CD14-positive monocyte (primary cell): ENCODE results near the gene AFG3L2. TPM values are rescaled to one million over a fixed set of nuclear protein-coding genes. Genes with fewer than 3 reads are reported as not detected.

ENCODE experiments used
- DNase-seq, 3 donors: peaks; one replicate each; pipeline ENCODE4 v3.0.0-alpha.2; 2011 to 2022
- H2AFZ ChIP-seq: 2 replicates; pipeline ENCODE4 v1.6.0; 2012; ENCODE audit warnings: mild to moderate bottlenecking, low read depth, low read length, inconsistent platforms; ENCODE audit not compliant: insufficient read depth, poor library complexity, severe bottlenecking
- H3K27ac ChIP-seq, 2 donors: 1 replicate in 1 of 2; 2 replicates in 1 of 2; pipeline ENCODE4 v1.5.1; 2012 to 2013; ENCODE audit warnings: low read length in 2 of 2, control low read depth in 1 of 2, inconsistent platforms in 1 of 2, low read depth in 1 of 2, mild to moderate bottlenecking in 1 of 2
- H3K27me3 ChIP-seq, 2 donors: one replicate each; pipeline versions ENCODE4 v1.6.0 to v1.6.1; 2011 to 2013; ENCODE audit warnings: low read length in 2 of 2; ENCODE audit not compliant: control insufficient read depth in 2 of 2, insufficient read depth in 2 of 2
- H3K36me3 ChIP-seq, 2 donors: replicated peaks in 1 of 2; 1 replicate in 1 of 2; 2 replicates in 1 of 2; pipeline versions ENCODE4 v1.5.1 to v1.6.1; 2012 to 2013; ENCODE audit warnings: low read length in 2 of 2, control low read depth in 1 of 2, inconsistent platforms in 1 of 2, mild to moderate bottlenecking in 1 of 2; ENCODE audit not compliant: insufficient read depth in 2 of 2, control insufficient read depth in 1 of 2
- H3K4me1 ChIP-seq, 2 donors: 1 replicate in 1 of 2; 2 replicates in 1 of 2; pipeline versions ENCODE4 v1.5.1 to v1.6.1; 2012 to 2013; ENCODE audit warnings: low read length in 2 of 2, control low read depth in 1 of 2, inconsistent platforms in 1 of 2, mild to moderate bottlenecking in 1 of 2, moderate library complexity in 1 of 2; ENCODE audit not compliant: insufficient read depth in 2 of 2, control insufficient read depth in 1 of 2
- H3K4me2 ChIP-seq: replicated peaks from 2 replicates; pipeline ENCODE3; 2012; ENCODE audit warnings: low read length, moderate library complexity, mild to moderate bottlenecking; ENCODE audit not compliant: poor library complexity, severe bottlenecking; ENCODE audit errors: extremely low read depth
- H3K4me3 ChIP-seq, 3 experiments: fragments of 200-600 bp in 1 of 3; sonication (generic) in 1 of 3; replicated peaks in 1 of 3; 1 replicate in 2 of 3; 2 replicates in 1 of 3; pipeline ENCODE4 v1.5.1; 2011 to 2013; ENCODE audit warnings: low read length in 3 of 3, mild to moderate bottlenecking in 3 of 3, control low read depth in 2 of 3, low read depth in 2 of 3, inconsistent platforms in 1 of 3, moderate library complexity in 1 of 3
- H3K79me2 ChIP-seq: 2 replicates; pipeline ENCODE4 v1.6.0; 2012; ENCODE audit warnings: mild to moderate bottlenecking, control low read depth, inconsistent platforms, low read length, moderate library complexity; ENCODE audit not compliant: insufficient read depth
- H3K9ac ChIP-seq: 2 replicates; pipeline ENCODE4 v1.6.0; 2017; ENCODE audit warnings: low read length, mild to moderate bottlenecking; ENCODE audit not compliant: insufficient read depth, poor library complexity, severe bottlenecking
- H3K9me3 ChIP-seq, 2 donors: replicated peaks in 1 of 2; 1 replicate in 1 of 2; 2 replicates in 1 of 2; pipeline versions ENCODE4 v1.5.1 to v1.6.1; 2012 to 2013; ENCODE audit warnings: low read length in 2 of 2, control low read depth in 1 of 2; ENCODE audit not compliant: control insufficient read depth in 1 of 2, insufficient read depth in 1 of 2
- H4K20me1 ChIP-seq: 2 replicates; pipeline ENCODE4 v1.6.0; 2012; ENCODE audit warnings: mild to moderate bottlenecking, low read length, control low read depth, moderate library complexity; ENCODE audit not compliant: insufficient read depth
- H3K27ac Mint-ChIP-seq, 7 donors: one replicate each; pipeline ENCODE4 v1.8.0; 2020; ENCODE audit warnings: mild to moderate bottlenecking in 7 of 7, mixed read lengths in 7 of 7, moderate library complexity in 6 of 7, inconsistent platforms in 2 of 7
- H3K27me3 Mint-ChIP-seq, 3 donors: one replicate each; pipeline ENCODE4 v1.8.0; 2021 to 2022; ENCODE audit warnings: low read depth in 3 of 3, mild to moderate bottlenecking in 3 of 3, mixed read lengths in 3 of 3, moderate library complexity in 3 of 3, inconsistent platforms in 1 of 3
- H3K36me3 Mint-ChIP-seq, 2 donors: one replicate each; pipeline ENCODE4 v1.8.0; 2020; ENCODE audit warnings: mixed read lengths in 2 of 2, inconsistent platforms in 1 of 2, mild to moderate bottlenecking in 1 of 2
- H3K4me1 Mint-ChIP-seq: one replicate; pipeline ENCODE4 v1.8.0; 2020; ENCODE audit warnings: mild to moderate bottlenecking, mixed read lengths
- H3K4me3 Mint-ChIP-seq, 2 donors: one replicate each; pipeline ENCODE4 v1.8.0; 2020; ENCODE audit warnings: mild to moderate bottlenecking in 2 of 2, mixed read lengths in 2 of 2, moderate library complexity in 1 of 2
- H3K9me3 Mint-ChIP-seq, 7 donors: one replicate each; pipeline ENCODE4 v1.8.0; 2020 to 2022; ENCODE audit warnings: mixed read lengths in 7 of 7, mild to moderate bottlenecking in 6 of 7, moderate library complexity in 6 of 7, inconsistent platforms in 2 of 7
- CTCF ChIP-seq: fragments of 200-600 bp; IDR thresholded peaks from one replicate; pipeline ENCODE4 v1.8.0; 2022; ENCODE audit warnings: antibody characterized with exemption, mild to moderate bottlenecking
- WGBS: methylation state at CpG from one replicate; pipeline ENCODE4 v1.1.5; 2013; ENCODE audit warnings: missing lambda C conversion rate; ENCODE audit not compliant: insufficient coverage; 5-methylcytosine and 5-hydroxymethylcytosine counted together
- intact Hi-C, 2 donors: fragments of 100-400 bp; cut with micrococcal nuclease; formaldehyde crosslinking; loops; one replicate each; pipeline versions ENCODE4 v1.15.0 to v1.15.1; 2023
- polyA plus RNA-seq, 3 donors: library from polyadenylated mRNA; depleted of rRNA in 1 of 3; unstranded in 2 of 3; stranded (reverse) in 1 of 3; fragments of 300-500 nt in 2 of 3; fragments of >200 nt in 1 of 3; fragmentation: Illumina TruSeq in 2 of 3; gene quantifications; 1 replicate in 2 of 3; 2 replicates in 1 of 3; pipeline ENCODE4 v1.2.3, GENCODE V29; 2012 to 2021

Gene AFG3L2
- polyA plus RNA-seq, 3 donors = 13.9 to 15.5 (median 13.9) TPM

- Histone ChIP-seq H3K9me3 (no peaks in the 10 kb centered on the region), H3K9ac (no peak overlapping the region), H3K27me3 (no peaks in the 10 kb centered on the region), H4K20me1 (no peaks in the 10 kb centered on the region), H2AFZ (no peak overlapping the region), H3K4me1 (no peaks in the 10 kb centered on the region), H3K4me3 (no peak overlapping the region), H3K79me2 (no peaks in the 10 kb centered on the region), H3K4me2 (no peak overlapping the region), H3K27ac (no peak overlapping the region), H3K36me3 (no peaks in the 10 kb centered on the region)
- no peak for TF ChIP-seq CTCF
- H3K36me3 Mint-ChIP-seq = no peaks in the 10 kb centered on the region
- H3K9me3 Mint-ChIP-seq = no peaks in the 10 kb centered on the region
- no CpG with 5 or more reads among the region's 5 CpGs for WGBS
- H3K4me3 Mint-ChIP-seq = no peak overlapping the region
- intact Hi-C loops = no loop called here
- H3K4me1 Mint-ChIP-seq = peaks cover 16% of the 10 kb centered on the region
- H3K27me3 Mint-ChIP-seq = peaks cover 4 to 11% (median 10%) of the 10 kb centered on the region in 3 donors
- DNase-seq = no peak
- no peak overlapping the region for H3K27ac Mint-ChIP-seq
These were observed 21.6 kb upstream of the AFG3L2 start for GRCh38 chr18:12398625-12399024.

- intact Hi-C loops = no loop called here
- Mint-ChIP-seq H3K36me3 (no peaks in the 10 kb centered on the region), H3K4me1 (peaks cover 9% of the 10 kb centered on the region), H3K27ac (no peak overlapping the region), H3K9me3 (no peaks in the 10 kb centered on the region), H3K4me3 (no peak overlapping the region), H3K27me3 (peaks cover 4 to 7% (median 5%) of the 10 kb centered on the region in 3 donors)
- H3K79me2 ChIP-seq = no peaks in the 10 kb centered on the region
- no peaks in the 10 kb centered on the region for H3K36me3 ChIP-seq
- no peak for DNase-seq
- no peak overlapping the region for H3K4me2 ChIP-seq
- H3K9ac ChIP-seq = no peak overlapping the region
- no peaks in the 10 kb centered on the region for H3K4me1 ChIP-seq
- 92% methylated on average over 3 of the region's 6 CpGs for WGBS
- H2AFZ ChIP-seq = no peak overlapping the region
- H3K27me3 ChIP-seq = no peaks in the 10 kb centered on the region
- no peak overlapping the region for H3K27ac ChIP-seq
- no peak overlapping the region for H3K4me3 ChIP-seq
- no peak for TF ChIP-seq CTCF
- no peaks in the 10 kb centered on the region for H3K9me3 ChIP-seq
- H4K20me1 ChIP-seq = no peaks in the 10 kb centered on the region
These were observed 20.8 kb upstream of the AFG3L2 start for GRCh38 chr18:12397793-12398192.
